NCI-H510A treated with DMSO at 0.1 percent for 48 hours (cell line): ENCODE results near the gene GTF2I.
A peak's percentile ranks its signal among the peaks of the same experiment; 100 is the strongest.
"Not testable (repeated sequence)": the region's sequence is repeated elsewhere in the genome, so short reads cannot be mapped to it uniquely, and the experiment has no call there.

ENCODE experiments used
- DNase-seq: peaks from one replicate; lab custom pipeline; 2025; lab: John Stamatoyannopoulos, UW

Gene GTF2I

GRCh38 chr7:74717889-74718288, 60.4 kb downstream of the GTF2I start:
- no peak for DNase-seq

- DNase-seq, result no peak
These were observed 60.8 kb downstream of the GTF2I start for GRCh38 chr7:74718336-74718735.

GRCh38 chr7:74722153-74722552, 64.6 kb downstream of the GTF2I start:
- DNase-seq, result peak; percentile 52

- DNase-seq, result no peak
These were observed 68.3 kb downstream of the GTF2I start for GRCh38 chr7:74725840-74726239.

GRCh38 chr7:74726309-74727101, 69.0 kb downstream of the GTF2I start:
- no peak for DNase-seq

- not testable (repeated sequence) for DNase-seq
These were observed 71.2 kb downstream of the GTF2I start for GRCh38 chr7:74728686-74729085.

GRCh38 chr7:74730186-74730585, 72.7 kb downstream of the GTF2I start:
- DNase-seq, result not testable (repeated sequence)

- not testable (repeated sequence) for DNase-seq
These were observed 82.6 kb downstream of the GTF2I start for GRCh38 chr7:74739974-74740703.

- not testable (repeated sequence) for DNase-seq
These were observed 86.5 kb downstream of the GTF2I start for GRCh38 chr7:74743936-74744557.

- not testable (repeated sequence) for DNase-seq
These were observed 96.5 kb downstream of the GTF2I start for GRCh38 chr7:74753921-74754482.

GRCh38 chr7:74756673-74757072, 99.2 kb downstream of the GTF2I start:
- DNase-seq, result not testable (repeated sequence)

- not testable (repeated sequence) for DNase-seq
These were observed 100.8 kb downstream of the GTF2I start for GRCh38 chr7:74758268-74758667.

- not testable (repeated sequence) for DNase-seq
These were observed 101.5 kb downstream of the GTF2I start for GRCh38 chr7:74758982-74759381.

- DNase-seq, result not testable (repeated sequence)
These were observed 107.8 kb downstream of the GTF2I start for GRCh38 chr7:74765205-74765918.

- DNase-seq, result not testable (repeated sequence)
These were observed 109.0 kb downstream of the GTF2I start for GRCh38 chr7:74766509-74766908.

GRCh38 chr7:74766991-74767390, 109.5 kb downstream of the GTF2I start:
- not testable (repeated sequence) for DNase-seq

- not testable (repeated sequence) for DNase-seq
These were observed 112.5 kb downstream of the GTF2I start for GRCh38 chr7:74770062-74770461.

- DNase-seq, result not testable (repeated sequence)
These were observed 114.6 kb downstream of the GTF2I start for GRCh38 chr7:74772093-74772492.

- not testable (repeated sequence) for DNase-seq
These were observed 116.5 kb downstream of the GTF2I start, which contains the start of gene NCF1 for GRCh38 chr7:74773760-74774750. Gene NCF1, plus strand, starts transcription at chr7:74774011. Its CDS starts 21 bp downstream, at chr7:74774032.

- not testable (repeated sequence) for DNase-seq
These were observed 117.6 kb downstream of the GTF2I start for GRCh38 chr7:74775111-74775510.
